Measurements from ENCODE around the gene ATG101.

- TF ChIP-seq, protein P1, sequence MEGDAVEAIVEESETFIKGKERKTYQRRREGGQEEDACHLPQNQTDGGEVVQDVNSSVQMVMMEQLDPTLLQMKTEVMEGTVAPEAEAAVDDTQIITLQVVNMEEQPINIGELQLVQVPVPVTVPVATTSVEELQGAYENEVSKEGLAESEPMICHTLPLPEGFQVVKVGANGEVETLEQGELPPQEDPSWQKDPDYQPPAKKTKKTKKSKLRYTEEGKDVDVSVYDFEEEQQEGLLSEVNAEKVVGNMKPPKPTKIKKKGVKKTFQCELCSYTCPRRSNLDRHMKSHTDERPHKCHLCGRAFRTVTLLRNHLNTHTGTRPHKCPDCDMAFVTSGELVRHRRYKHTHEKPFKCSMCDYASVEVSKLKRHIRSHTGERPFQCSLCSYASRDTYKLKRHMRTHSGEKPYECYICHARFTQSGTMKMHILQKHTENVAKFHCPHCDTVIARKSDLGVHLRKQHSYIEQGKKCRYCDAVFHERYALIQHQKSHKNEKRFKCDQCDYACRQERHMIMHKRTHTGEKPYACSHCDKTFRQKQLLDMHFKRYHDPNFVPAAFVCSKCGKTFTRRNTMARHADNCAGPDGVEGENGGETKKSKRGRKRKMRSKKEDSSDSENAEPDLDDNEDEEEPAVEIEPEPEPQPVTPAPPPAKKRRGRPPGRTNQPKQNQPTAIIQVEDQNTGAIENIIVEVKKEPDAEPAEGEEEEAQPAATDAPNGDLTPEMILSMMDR (IDR thresholded peaks at IDR 0.05) = peak in 1 of 3 donors; percentile 8
- TF ChIP-seq EP300 (IDR thresholded peaks at IDR 0.05) = no peak
These were observed 13.8 kb upstream of the ATG101 start for GRCh38 chr12:52055731-52056711.
